SK-N-SH (cell line): ENCODE measurements around the gene TBCD. TPM values are rescaled to one million over a fixed set of nuclear protein-coding genes. Genes with fewer than 3 reads are reported as not detected.

Experiments
- CTCF ChIA-PET: fragments of 300-600, 350-600 bp; formaldehyde crosslinking; extraction: SDS; loops from one replicate; lab custom pipeline; 2021; lab: Yijun Ruan, JAX
- POLR2A ChIA-PET: fragments of 350-600 bp; sonication (Branson Sonifier 250); formaldehyde crosslinking; extraction: SDS; loops from one replicate; lab custom pipeline; 2020; ENCODE audit warnings: antibody characterized with exemption, inconsistent platforms; lab: Yijun Ruan, JAX
- DNase-seq: peaks from one replicate; pipeline ENCODE4 v3.0.0; 2012
- H2AFZ ChIP-seq: fragments of 200-600 bp; sonication (generic); 2 replicates; pipeline ENCODE4 v1.8.1; 2016; ENCODE audit warnings: antibody characterized with exemption, mild to moderate bottlenecking, low read depth
- H3F3A ChIP-seq: fragments of 200-600 bp; sonication (generic); replicated peaks from 2 replicates; pipeline ENCODE3; 2016; ENCODE audit warnings: antibody characterized with exemption, mild to moderate bottlenecking; ENCODE audit not compliant: insufficient read depth
- H3K27ac ChIP-seq, 2 experiments: fragments of 200-500 bp in 1 of 2; fragments of 200-600 bp in 1 of 2; sonication (Bioruptor generic) in 1 of 2; sonication (generic), shearing (Covaris generic) in 1 of 2; 2 replicates each; pipeline versions ENCODE4 v1.5.1 to v1.6.1; 2014 to 2016; ENCODE audit warnings: low read depth in 2 of 2, inconsistent platforms in 1 of 2, low read length in 1 of 2, mild to moderate bottlenecking in 1 of 2, mixed read lengths in 1 of 2
- H3K27me3 ChIP-seq: fragments of 200-600 bp; sonication (generic), shearing (Covaris generic); 2 replicates; pipeline ENCODE4 v1.6.1; 2016; ENCODE audit warnings: mixed run types; ENCODE audit not compliant: insufficient read depth
- H3K36me3 ChIP-seq, 2 experiments: fragments of 200-500 bp in 1 of 2; fragments of 200-600 bp in 1 of 2; sonication (Bioruptor generic) in 1 of 2; sonication (generic) in 1 of 2; replicated peaks in 1 of 2; 2 replicates each; pipeline versions ENCODE3 to v1.5.1; 2014 to 2016; ENCODE audit warnings: low read length in 1 of 2, mild to moderate bottlenecking in 1 of 2; ENCODE audit not compliant: insufficient read depth in 2 of 2, control insufficient read depth in 1 of 2
- H3K4me1 ChIP-seq, 2 experiments: fragments of 200-500 bp in 1 of 2; fragments of 200-600 bp in 1 of 2; sonication (Bioruptor generic) in 1 of 2; sonication (generic), shearing (Covaris generic) in 1 of 2; 2 replicates each; pipeline versions ENCODE4 v1.5.1 to v1.6.1; 2014 to 2016; ENCODE audit warnings: low read depth in 1 of 2, low read length in 1 of 2, mixed run types in 1 of 2; ENCODE audit not compliant: insufficient read depth in 2 of 2, control insufficient read depth in 1 of 2
- H3K4me2 ChIP-seq: fragments of 200-600 bp; sonication (generic), shearing (Covaris generic); 2 replicates; pipeline ENCODE4 v1.6.1; 2017; ENCODE audit warnings: mixed run types
- H3K4me3 ChIP-seq, 2 experiments: fragments of 200-500 bp in 1 of 2; fragments of 200-600 bp in 1 of 2; sonication (Bioruptor generic) in 1 of 2; sonication (generic), shearing (Covaris generic) in 1 of 2; 2 replicates each; pipeline versions ENCODE4 v1.5.1 to v1.8.1; 2014 to 2016; ENCODE audit warnings: low read depth in 2 of 2, inconsistent platforms in 1 of 2, low read length in 1 of 2, mild to moderate bottlenecking in 1 of 2, mixed read lengths in 1 of 2, moderate library complexity in 1 of 2
- H3K79me2 ChIP-seq: fragments of 200-600 bp; sonication (generic); 2 replicates; pipeline ENCODE4 v1.8.1; 2017; ENCODE audit warnings: mild to moderate bottlenecking; ENCODE audit not compliant: insufficient read depth
- H3K9ac ChIP-seq: fragments of 200-600 bp; sonication (generic); 2 replicates; pipeline ENCODE4 v1.6.1; 2017; ENCODE audit warnings: mixed run types
- H3K9me2 ChIP-seq: fragments of 200-600 bp; sonication (generic); 2 replicates; pipeline ENCODE4 v1.6.1; 2017; ENCODE audit warnings: mixed run types
- H3K9me3 ChIP-seq: fragments of 200-600 bp; sonication (generic); 2 replicates; pipeline ENCODE4 v1.6.1; 2017; ENCODE audit warnings: mixed run types, mild to moderate bottlenecking, moderate library complexity
- H4K20me1 ChIP-seq: fragments of 200-600 bp; sonication (generic); 2 replicates; pipeline ENCODE4 v1.6.1; 2017; ENCODE audit warnings: mild to moderate bottlenecking, mixed run types; ENCODE audit not compliant: insufficient read depth
- EP300 ChIP-seq, 2 experiments: IDR thresholded peaks; 2 replicates each; pipeline versions ENCODE4 v1.4.0 to v1.6.1; 2012; ENCODE audit warnings: borderline replicate concordance in 1 of 2, low read depth in 1 of 2, low read length in 1 of 2
- FOSL2 ChIP-seq: IDR thresholded peaks from 2 replicates; pipeline ENCODE4 v1.4.0; 2012; ENCODE audit warnings: low read depth, mild to moderate bottlenecking, moderate library complexity, borderline replicate concordance
- FOXJ3 ChIP-seq: sonication (generic); formaldehyde crosslinking; IDR thresholded peaks from 2 replicates; pipeline ENCODE4 v1.5.1; 2020; ENCODE audit warnings: mild to moderate bottlenecking, missing genetic modification reagents
- GATA2 ChIP-seq: sonication (generic); formaldehyde crosslinking; IDR thresholded peaks from 2 replicates; pipeline ENCODE4 v1.5.0; 2020; ENCODE audit warnings: mild to moderate bottlenecking, missing genetic modification reagents
- IRF3 ChIP-seq: fragments of 150-350 bp; IDR thresholded peaks from 2 replicates; pipeline ENCODE4 v1.6.1; 2016; ENCODE audit warnings: mild to moderate bottlenecking, low read depth, low read length
- MEF2A ChIP-seq: IDR thresholded peaks from 2 replicates; pipeline ENCODE4 v1.4.0; 2012; ENCODE audit warnings: low read depth, borderline replicate concordance
- MXI1 ChIP-seq: IDR thresholded peaks from 2 replicates; pipeline ENCODE4 v1.6.1; 2012; ENCODE audit warnings: mild to moderate bottlenecking, low read depth, low read length, improper control_type of control experiment
- RCOR1 ChIP-seq: fragments of 150-350 bp; IDR thresholded peaks from 2 replicates; pipeline ENCODE4 v1.6.1; 2017; ENCODE audit warnings: antibody characterized with exemption, low read length
- REST ChIP-seq: IDR thresholded peaks from 2 replicates; pipeline ENCODE4 v1.6.1; 2012; ENCODE audit warnings: mild to moderate bottlenecking, low read depth, low read length, moderate library complexity
- RFX5 ChIP-seq: IDR thresholded peaks from 2 replicates; pipeline ENCODE4 v1.6.1; 2012; ENCODE audit warnings: mild to moderate bottlenecking, improper control_type of control experiment, low read length
- SMC3 ChIP-seq: IDR thresholded peaks from 2 replicates; pipeline ENCODE4 v1.6.1; 2012; ENCODE audit warnings: low read depth, low read length, improper control_type of control experiment
- TCF12 ChIP-seq: IDR thresholded peaks from 2 replicates; pipeline ENCODE4 v1.4.0; 2012
- USF1 ChIP-seq: IDR thresholded peaks from 2 replicates; pipeline ENCODE4 v1.4.0; 2012; ENCODE audit warnings: low read depth, borderline replicate concordance
- USF2 ChIP-seq: fragments of 150-350 bp; IDR thresholded peaks from 2 replicates; pipeline ENCODE4 v1.6.1; 2017; ENCODE audit warnings: antibody characterized with exemption, low read length, low read depth, borderline replicate concordance
- WGBS: methylation state at CpG from one replicate; pipeline ENCODE4 v1.1.6; 2017; ENCODE audit warnings: low lambda C conversion rate; 5-methylcytosine and 5-hydroxymethylcytosine counted together
- polyA plus RNA-seq, 3 experiments: library from polyadenylated mRNA; depleted of rRNA; stranded (reverse); fragments of >200 nt; gene quantifications; 2 replicates each; pipeline ENCODE4 v1.2.3, GENCODE V29; 2012

The TBCD gene
- polyA plus RNA-seq, 1 of the 3 experiments (the other 2 are of a cell fraction), result 107 TPM

GRCh38 chr17:82845163-82845807, 93.4 kb downstream of the TBCD start:
- Histone ChIP-seq H3K27me3 (no peaks in the 10 kb centered on the region), H3K36me3 (peaks cover 0 to 3% of the 10 kb centered on the region in 2 experiments), H3K4me1 (peaks cover 0 to 4% of the 10 kb centered on the region in 2 experiments; a peak in 1 of 4 replicates), H3K4me3 (no peak overlapping the region)
- no peak for TF ChIP-seq MEF2A
- no peak for TF ChIP-seq IRF3
- TF ChIP-seq USF1, result no peak
- 0 out of 2 replicates have a peak, but pooled peaks have one; percentile 11 for TF ChIP-seq FOXJ3 (CRISPR knock-in tag)
- TF ChIP-seq TCF12, result no peak
- no peak for TF ChIP-seq FOSL2
- no peak for TF ChIP-seq RFX5
- no peak for TF ChIP-seq SMC3
- TF ChIP-seq, all 33 proteins: peak for 1
- Histone ChIP-seq H3K27ac (no peak overlapping the region), H3K9me2 (no peaks in the 10 kb centered on the region), H3F3A (no peaks in the 10 kb centered on the region), H4K20me1 (no peaks in the 10 kb centered on the region), H3K9ac (no peak overlapping the region), H3K79me2 (no peaks in the 10 kb centered on the region), H3K9me3 (no peaks in the 10 kb centered on the region), H2AFZ (no peak overlapping the region), H3K4me2 (no peak overlapping the region)
- CTCF ChIA-PET, result interaction anchor here (0.9 to 1.0 kb wide), 2 partner anchors 66 to 135 kb away, joined by 3 read pairs; no protein-coding TSS in a partner anchor
- POLR2A ChIA-PET, result no interaction called here
- WGBS, result 92% methylated on average over 24 of the region's 24 CpGs
- no peak for DNase-seq

GRCh38 chr17:82846061-82846691, 94.3 kb downstream of the TBCD start:
- WGBS, result 88% methylated on average over 24 of the region's 25 CpGs
- no peak for DNase-seq
- Histone ChIP-seq H3K4me1 (no peaks in the 10 kb centered on the region; a peak in 1 of 4 replicates), H3K27ac (no peak overlapping the region), H3F3A (no peaks in the 10 kb centered on the region), H3K4me3 (no peak overlapping the region), H3K27me3 (no peaks in the 10 kb centered on the region), H3K4me2 (no peak overlapping the region), H3K36me3 (peaks cover 0 to 3% of the 10 kb centered on the region in 2 experiments), H3K79me2 (no peaks in the 10 kb centered on the region), H3K9me3 (no peaks in the 10 kb centered on the region), H3K9me2 (no peaks in the 10 kb centered on the region), H2AFZ (no peak overlapping the region), H3K9ac (no peak overlapping the region), H4K20me1 (no peaks in the 10 kb centered on the region)
- ChIA-PET CTCF (no interaction called here), POLR2A (no interaction called here)
- TF ChIP-seq FOXJ3 (CRISPR knock-in tag) (no peak), RCOR1 (no peak), GATA2 (no peak), REST (no peak), USF2 (no peak), MXI1 (no peak), EP300 (IDR thresholded peaks at IDR 0.05; ENCODE audit: borderline replicate concordance in 1 of 2, low read depth in 1 of 2, low read length in 1 of 2) (no peak)
